HepG2 (cell line): ENCODE results near the gene KANSL1. TPM values are rescaled to one million over a fixed set of nuclear protein-coding genes. Genes with fewer than 3 reads are reported as not detected.

Experiments
- ZNF547 ChIP-seq: sonication (generic); formaldehyde crosslinking; IDR thresholded peaks from 2 replicates; pipeline ENCODE4 v1.5.1; 2020; ENCODE audit warnings: mild to moderate bottlenecking, missing genetic modification reagents
- ZUFSP ChIP-seq: sonication (generic); formaldehyde crosslinking; IDR thresholded peaks from 2 replicates; pipeline ENCODE4 v1.9.0; 2021; ENCODE audit warnings: missing genetic modification reagents, mild to moderate bottlenecking, borderline replicate concordance
- polyA plus RNA-seq, 8 experiments: library from polyadenylated mRNA; depleted of rRNA in 3 of 8; stranded (reverse) in 7 of 8; unstranded in 1 of 8; fragments of >200 nt; fragmentation: Illumina TruSeq in 4 of 8; extraction: Trizol in 4 of 8; gene quantifications; 2 replicates each; pipeline versions ENCODE4 v1.2.1 to v1.2.3, GENCODE V29; 2011 to 2016; ENCODE audit warnings: low read depth in 4 of 8, missing spikeins in 1 of 8, mixed read lengths in 1 of 8; ENCODE audit not compliant: insufficient read depth in 1 of 8
- total RNA-seq, 5 experiments: library from RNA; depleted of rRNA; stranded (reverse); fragments of >200 nt; fragmentation: Illumina TruSeq; extraction: Trizol; gene quantifications; 2 replicates each; pipeline ENCODE4 v1.2.3, GENCODE V29; 2016; ENCODE audit warnings: low read depth in 1 of 5
- TF ChIP-seq, protein P1 (sequence below): fragments of 450-650 bp; IDR thresholded peaks from 2 replicates; pipeline ENCODE4 v1.6.1; 2017; ENCODE audit warnings: mild to moderate bottlenecking
- TF ChIP-seq, protein P2 (sequence below): sonication (generic); formaldehyde crosslinking; IDR thresholded peaks from 2 replicates; pipeline ENCODE4 v1.9.0; 2022; ENCODE audit warnings: missing genetic modification reagents, mild to moderate bottlenecking, borderline replicate concordance
- TF ChIP-seq, protein P3 (sequence below): sonication (generic); formaldehyde crosslinking; IDR thresholded peaks from 2 replicates; pipeline ENCODE4 v1.4.0; 2020; ENCODE audit warnings: mild to moderate bottlenecking, missing genetic modification reagents

KANSL1 gene
- total and polyA plus RNA-seq, 2 of the 13 experiments (the other 11 are each of a cell fraction or from before 2014, with no cell fraction given) = 24.0 to 59.6 TPM

DNA sequence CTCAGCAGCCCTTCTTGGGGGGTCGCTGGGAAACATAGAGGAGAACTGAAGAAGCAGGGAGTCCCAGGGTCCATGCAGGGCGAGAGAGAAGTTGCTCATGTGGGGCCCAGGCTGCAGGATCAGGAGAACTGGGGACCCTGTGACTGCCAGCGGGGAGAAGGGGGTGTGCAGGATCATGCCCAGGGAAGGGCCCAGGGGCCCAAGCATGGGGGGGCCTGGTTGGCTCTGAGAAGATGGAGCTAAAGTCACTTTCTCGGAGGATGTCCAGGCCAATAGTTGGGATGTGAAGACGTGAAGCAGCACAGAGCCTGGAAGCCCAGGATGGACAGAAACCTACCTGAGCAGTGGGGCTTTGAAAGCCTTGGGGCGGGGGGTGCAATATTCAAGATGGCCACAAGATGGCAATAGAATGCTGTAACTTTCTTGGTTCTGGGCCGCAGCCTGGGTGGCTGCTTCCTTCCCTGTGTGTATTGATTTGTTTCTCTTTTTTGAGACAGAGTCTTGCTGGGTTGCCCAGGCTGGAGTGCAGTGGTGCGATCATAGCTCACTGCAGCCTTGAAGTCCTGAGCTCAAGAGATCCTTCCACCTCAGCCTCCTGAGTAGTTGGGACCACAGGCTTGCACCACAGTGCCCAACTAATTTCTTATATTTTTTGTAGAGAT lies 190.8 kb downstream of the KANSL1 start (continued):
- TF ChIP-seq ZUFSP (peak; percentile 92; the same call in 1 of the 2 replicates), ZNF547 (CRISPR knock-in tag) (no peak)
- TF ChIP-seq, protein P1, sequence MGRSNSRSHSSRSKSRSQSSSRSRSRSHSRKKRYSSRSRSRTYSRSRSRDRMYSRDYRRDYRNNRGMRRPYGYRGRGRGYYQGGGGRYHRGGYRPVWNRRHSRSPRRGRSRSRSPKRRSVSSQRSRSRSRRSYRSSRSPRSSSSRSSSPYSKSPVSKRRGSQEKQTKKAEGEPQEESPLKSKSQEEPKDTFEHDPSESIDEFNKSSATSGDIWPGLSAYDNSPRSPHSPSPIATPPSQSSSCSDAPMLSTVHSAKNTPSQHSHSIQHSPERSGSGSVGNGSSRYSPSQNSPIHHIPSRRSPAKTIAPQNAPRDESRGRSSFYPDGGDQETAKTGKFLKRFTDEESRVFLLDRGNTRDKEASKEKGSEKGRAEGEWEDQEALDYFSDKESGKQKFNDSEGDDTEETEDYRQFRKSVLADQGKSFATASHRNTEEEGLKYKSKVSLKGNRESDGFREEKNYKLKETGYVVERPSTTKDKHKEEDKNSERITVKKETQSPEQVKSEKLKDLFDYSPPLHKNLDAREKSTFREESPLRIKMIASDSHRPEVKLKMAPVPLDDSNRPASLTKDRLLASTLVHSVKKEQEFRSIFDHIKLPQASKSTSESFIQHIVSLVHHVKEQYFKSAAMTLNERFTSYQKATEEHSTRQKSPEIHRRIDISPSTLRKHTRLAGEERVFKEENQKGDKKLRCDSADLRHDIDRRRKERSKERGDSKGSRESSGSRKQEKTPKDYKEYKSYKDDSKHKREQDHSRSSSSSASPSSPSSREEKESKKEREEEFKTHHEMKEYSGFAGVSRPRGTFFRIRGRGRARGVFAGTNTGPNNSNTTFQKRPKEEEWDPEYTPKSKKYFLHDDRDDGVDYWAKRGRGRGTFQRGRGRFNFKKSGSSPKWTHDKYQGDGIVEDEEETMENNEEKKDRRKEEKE = no peak
- TF ChIP-seq, protein P2, sequence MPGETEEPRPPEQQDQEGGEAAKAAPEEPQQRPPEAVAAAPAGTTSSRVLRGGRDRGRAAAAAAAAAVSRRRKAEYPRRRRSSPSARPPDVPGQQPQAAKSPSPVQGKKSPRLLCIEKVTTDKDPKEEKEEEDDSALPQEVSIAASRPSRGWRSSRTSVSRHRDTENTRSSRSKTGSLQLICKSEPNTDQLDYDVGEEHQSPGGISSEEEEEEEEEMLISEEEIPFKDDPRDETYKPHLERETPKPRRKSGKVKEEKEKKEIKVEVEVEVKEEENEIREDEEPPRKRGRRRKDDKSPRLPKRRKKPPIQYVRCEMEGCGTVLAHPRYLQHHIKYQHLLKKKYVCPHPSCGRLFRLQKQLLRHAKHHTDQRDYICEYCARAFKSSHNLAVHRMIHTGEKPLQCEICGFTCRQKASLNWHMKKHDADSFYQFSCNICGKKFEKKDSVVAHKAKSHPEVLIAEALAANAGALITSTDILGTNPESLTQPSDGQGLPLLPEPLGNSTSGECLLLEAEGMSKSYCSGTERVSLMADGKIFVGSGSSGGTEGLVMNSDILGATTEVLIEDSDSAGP (CRISPR knock-in tag) = peak; percentile 73; the same call in 1 of the 2 replicates
- TF ChIP-seq, protein P3, sequence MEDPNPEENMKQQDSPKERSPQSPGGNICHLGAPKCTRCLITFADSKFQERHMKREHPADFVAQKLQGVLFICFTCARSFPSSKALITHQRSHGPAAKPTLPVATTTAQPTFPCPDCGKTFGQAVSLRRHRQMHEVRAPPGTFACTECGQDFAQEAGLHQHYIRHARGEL (CRISPR knock-in tag) = no peak
- TF ChIP-seq, all 625 proteins: peak for 153
